Amniotic epithelial cell (primary cell): Measurements from ENCODE around the gene IGFL1.
"Not testable (repeated sequence)": the region's sequence is repeated elsewhere in the genome, so short reads cannot be mapped to it uniquely, and the experiment has no call there.

Experiments
- DNase-seq: peaks from one replicate; pipeline ENCODE4 v3.0.0-alpha.2; 2010; ENCODE audit warnings: low read depth

The IGFL1 gene

DNA sequence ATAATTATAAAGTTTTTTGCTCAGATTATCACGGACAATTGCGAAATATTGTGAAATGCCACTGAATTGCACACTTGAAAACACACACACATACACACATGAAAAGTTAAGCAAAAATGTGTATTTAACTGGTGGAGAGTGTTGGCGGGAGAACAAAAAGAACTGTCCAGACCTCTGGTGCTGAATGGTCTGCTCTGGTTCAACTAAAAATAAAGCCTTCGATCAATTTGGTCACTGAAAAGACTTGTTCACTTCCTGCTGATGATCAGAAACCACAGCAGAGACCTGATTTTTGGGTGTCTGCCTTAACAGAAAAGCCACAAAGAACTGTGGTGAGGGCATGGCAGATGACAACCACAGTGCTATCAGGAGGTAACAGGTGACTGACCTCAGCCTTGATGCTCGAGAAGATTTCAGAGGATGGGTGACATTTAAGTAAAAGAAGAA is 4.0 kb upstream of the IGFL1 start:
- DNase-seq = peak; percentile 14

DNA sequence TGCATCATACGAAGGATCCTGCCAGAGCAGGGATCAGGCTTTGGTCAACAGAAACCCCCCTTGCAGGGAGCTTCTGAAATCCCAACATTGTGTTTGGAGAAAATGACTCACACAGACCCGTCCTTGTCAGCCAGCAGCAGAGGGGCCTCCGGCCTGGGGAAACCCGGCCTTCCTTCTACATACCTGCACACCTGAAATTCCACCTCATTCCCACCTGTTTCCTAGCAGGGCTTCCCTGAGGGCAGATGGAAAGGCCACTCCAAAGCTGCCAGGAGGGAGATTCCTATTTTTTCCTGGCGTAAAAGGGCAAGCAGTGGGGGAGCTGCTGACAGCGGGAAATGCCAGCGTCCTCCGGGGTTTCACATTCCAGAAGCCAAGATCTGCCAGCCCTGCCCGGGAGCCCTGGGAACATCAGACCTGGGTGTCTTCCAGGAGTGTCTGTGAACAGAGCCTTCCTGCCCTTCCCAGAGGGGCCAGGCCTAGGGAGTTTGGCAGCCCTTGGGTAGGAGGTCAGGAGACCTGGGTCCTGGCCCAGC is 3.0 kb upstream of the IGFL1 start:
- no peak for DNase-seq

DNA sequence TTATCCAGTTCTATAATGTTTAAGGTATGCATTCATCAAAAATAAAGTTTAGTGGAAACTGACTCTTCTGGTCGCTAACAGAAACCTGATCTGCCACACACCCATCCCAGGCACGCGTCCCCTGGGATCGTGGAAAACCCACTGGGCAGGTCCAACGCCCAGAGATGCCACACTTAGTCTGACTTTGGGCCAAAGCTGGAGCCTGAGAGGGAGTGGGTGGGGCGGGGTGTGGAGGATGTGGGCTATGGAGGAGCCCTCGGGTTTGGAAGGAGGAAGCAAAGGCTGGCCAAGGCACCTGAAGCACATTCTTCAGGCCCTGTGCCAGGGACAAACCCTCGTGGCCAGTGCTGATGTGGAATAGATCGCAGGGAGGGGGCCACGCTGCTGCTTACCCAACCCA is 2.5 kb downstream of the IGFL1 start:
- DNase-seq = no peak

DNA sequence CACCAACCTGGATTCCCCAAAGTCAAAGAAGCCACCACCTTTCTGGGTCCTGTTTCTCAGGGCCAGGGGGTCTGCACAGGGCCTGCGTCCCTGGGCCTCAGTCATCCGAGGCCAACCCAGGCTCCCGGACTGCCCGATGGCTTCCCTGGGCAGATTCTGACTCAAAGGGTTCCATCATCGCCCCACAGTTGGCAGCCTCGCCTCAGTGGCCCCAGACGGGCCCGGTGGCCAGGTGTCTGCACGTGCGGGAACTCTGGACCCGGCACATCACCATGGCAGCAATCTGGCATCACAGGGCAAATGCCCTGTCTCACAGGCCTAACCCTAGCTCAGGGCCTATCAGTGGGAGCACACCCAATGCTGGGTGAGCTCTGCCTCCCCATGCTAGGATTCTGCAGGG is 2.9 kb downstream of the IGFL1 start:
- DNase-seq = no peak

DNA sequence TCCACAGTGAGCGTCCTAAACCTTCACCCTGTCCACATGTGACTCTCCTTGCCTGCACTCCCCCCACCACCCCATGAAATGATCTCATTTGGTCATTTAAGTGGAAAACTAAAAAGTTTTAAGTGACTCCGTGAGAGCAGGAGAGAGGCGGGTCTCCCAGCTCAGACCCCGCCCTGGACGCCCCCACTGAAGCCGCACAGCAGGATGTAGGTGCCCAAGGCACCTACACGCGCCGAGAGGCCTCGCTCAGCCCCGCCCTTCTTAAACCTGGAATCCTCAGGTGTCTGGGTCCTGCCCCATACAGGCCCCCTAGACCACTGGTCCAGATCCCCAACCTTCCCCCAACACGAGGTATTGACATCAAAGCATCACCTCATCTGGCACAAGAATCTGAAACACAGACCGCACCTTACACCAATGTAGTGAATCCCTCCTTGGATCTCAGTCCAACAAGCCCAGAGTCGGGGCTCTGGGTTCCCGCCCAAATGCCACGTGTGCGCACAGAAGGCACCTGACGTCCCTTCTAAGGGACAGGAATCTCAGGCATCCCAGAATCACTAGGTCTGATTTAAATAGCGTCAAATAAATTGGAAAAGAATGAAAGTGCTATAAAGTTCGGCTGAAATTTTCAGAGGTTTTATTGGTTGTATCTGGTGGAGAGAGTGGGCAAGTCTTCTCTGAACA is 3.5 kb downstream of the IGFL1 start:
- no peak for DNase-seq

DNA sequence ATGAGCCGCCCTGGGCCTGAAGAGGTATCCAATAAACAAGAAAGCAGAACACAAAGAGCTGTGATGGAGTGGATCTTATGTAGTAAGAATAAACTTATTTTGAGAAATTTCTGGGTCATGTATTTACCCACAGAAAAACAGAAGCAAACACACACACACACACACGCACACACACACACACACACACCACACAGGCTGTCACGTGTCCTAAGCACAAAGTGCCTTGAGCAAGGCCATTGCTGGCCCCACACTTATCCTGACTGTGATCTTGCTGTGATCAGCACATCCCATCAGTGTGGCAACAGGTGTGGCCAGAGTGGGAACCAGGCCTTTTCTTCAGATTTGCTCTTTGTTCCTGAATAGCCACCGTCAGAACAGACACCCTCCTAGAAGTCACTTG is 4.3 kb downstream of the IGFL1 start:
- not testable (repeated sequence) for DNase-seq

DNA sequence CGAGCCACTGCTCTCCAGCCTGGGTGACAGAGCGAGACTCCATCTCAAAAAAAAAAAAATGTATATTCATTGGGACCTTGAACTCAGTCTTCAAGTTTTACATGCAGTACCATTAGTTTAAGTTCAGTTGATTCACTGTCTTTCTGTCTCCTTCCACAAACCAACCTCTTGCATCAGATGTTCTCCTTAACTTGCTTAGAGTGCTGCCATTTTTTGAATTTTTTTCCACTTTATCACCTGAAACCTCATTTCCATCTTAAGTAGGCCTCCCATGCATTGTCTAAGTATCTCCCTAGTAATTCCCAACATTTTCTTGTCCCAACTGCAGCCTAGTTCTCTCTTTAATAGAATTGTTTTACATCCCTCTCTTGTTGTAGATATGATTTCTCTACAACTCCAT is 8.6 kb downstream of the IGFL1 start:
- DNase-seq = peak; percentile 15

DNA sequence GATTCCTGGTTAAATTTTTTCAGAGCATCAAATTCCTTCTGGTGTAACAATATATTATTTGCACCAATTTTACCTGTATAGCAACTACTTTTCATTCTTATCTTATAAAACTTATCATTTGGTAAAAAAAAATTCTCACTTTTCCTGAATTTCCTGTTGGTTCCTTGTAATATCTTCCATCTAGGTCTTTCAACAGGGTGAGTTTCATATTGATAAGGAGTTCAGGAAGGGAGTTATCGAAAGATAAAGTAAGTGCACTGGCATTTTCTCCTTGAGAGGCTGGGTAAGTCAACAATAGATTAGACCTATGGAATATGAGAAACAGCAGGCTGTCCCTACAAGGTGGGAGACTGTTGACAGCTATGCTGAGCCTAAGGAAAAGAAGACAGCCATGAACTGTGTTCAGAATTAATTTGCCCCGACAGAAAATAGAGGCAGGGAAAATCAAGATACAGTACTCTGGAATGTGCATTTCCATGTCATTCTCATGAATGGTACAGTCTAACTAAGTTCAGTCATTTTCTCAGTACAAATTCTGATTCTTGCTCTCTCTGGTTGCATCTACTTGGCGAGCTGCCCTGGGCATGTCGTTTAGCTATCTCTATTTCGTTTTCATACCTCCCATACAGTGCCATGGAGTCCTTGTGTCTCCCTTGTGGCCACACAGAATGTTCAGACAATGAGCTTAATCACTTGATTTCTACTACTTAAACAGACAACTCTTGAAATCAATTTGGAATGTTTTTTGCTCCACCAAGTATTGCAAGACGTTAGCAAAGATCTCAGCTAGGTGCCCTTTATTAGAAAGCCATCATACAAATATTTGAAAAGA is 9.9 kb downstream of the IGFL1 start:
- DNase-seq = no peak

DNA sequence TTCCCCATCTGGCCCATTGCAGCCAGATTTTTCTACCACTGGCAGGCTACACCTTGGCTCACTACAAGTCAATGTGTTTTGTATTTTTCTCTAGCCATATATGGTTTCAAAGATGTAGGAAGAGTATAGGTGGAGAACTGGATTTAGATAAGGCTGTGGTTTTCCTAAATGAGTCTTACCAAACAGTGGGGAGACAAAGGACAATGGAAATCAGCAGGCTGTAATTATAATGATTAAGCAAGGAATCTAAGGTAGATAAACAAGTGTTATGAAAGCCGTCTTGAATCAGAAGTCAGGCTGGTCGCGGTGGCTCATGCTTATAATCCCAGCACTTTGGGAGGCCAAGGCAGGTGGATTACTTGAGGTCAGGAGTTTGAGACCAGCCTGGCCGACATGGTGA is 11.2 kb downstream of the IGFL1 start:
- DNase-seq = no peak

DNA sequence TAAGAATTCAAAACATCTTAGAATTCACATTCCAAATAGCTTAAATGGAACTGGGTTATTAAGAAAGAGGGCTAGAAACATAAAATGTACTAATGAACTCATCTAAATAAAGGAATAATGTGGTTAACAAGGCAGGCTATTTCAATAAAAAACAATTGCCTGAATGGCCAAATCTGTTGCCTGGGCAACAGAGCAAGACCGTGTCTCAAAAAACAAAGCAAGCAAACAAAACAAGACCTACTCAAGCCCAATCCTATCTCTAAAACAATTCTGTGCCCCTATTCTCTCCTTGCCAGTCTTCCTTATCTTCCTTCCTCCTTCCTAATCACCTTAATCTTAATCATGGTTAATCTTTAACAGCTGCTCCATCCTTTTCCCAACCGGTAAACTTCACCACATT is 12.1 kb downstream of the IGFL1 start:
- no peak for DNase-seq

DNA sequence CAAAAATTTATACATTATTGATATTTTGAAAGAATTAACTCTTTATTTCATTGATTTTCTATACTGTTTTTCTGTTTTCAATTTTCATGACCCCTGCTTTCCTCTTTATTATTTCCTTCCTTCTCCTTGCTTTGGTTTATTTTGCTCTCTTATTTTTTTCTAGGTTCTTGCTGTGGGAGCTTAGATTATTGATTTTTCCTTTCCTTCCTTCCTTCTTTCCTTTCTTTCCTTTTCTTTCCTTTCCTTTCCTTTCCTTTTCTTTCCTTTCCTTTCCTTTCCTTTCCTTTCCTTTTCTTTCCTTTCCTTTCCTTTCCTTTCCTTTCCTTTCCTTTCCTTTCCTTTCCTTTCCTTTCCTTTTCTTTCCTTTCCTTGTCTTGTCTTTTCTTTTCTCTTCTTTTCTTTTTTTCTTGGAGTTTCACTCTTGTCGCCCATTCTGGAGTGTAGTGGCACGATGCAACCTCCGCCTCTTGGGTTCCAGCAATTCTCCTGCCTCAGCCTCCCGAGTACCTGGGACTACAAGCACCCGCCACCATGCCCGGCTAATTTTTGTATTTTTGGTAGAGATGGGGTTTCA is 13.6 kb downstream of the IGFL1 start:
- DNase-seq = not testable (repeated sequence)

DNA sequence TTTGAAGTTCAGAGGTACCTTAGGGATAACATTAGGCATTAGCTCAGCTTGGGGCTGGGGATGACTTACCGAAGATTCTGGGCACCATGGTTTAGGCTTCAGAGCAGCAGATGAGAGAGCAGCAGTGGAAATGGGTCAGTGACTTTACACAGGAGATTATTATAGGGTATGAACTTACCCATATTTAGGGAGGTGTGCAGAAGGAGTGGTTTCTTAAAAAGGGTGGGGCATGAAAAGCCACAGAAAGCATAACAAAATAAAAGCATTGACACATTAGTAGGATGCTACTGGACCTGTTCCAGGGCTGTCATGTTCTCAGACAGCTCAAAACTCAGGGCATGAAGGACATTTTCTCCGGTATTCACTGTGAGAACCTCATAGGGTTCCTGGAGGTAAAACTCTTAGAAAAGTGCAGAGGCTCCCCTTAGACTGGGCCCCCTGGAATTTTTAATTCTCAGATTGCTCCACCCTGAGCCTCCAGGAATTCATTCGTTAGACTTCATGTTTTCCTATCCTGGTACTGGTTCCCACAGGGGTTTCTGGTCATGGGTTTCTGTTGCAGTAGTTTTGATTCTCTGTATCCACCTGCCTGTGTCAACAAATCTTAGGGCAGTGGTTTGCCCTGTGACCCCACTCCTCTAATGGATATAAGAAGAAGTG is 20.7 kb downstream of the IGFL1 start:
- no peak for DNase-seq

DNA sequence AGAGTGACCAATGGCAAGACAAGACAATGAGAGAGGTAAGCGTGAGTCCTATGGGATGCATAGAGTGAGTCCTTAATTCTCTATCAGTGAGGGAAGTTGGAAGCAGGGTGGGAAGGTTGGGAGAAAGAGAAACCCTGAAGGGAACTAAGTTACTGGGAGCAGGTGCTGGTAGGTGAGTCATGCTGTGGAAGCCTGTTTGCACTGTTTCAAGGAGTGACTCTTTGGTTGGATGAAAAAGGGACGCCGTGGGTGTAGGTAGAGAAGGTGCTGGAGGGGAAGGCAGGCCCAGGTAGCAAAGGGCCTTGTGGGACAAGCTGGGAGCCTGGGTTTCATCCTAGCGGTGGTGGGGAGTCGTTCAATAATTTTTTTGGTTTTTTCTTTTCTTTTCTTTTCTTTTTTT is 21.9 kb downstream of the IGFL1 start:
- no peak for DNase-seq

DNA sequence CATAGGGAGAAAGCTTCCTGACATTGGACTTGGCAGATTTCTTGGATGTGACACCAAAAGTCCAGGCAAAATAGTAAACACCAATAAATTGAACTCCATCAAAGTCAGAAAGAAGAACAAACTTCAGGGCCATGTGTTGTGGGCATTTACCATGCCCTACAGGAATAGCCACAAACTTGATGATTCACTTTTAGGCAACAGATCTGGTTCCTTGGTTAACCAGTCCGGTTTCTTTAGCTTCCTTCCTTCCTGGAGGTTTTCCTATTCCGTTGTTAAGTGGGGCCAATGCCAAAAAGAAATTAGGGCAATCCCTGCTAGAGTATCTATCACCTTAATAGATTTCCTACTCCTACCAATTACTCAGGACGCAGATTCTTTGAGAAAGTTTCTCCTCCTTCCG is 25.2 kb downstream of the IGFL1 start:
- DNase-seq = no peak

DNA sequence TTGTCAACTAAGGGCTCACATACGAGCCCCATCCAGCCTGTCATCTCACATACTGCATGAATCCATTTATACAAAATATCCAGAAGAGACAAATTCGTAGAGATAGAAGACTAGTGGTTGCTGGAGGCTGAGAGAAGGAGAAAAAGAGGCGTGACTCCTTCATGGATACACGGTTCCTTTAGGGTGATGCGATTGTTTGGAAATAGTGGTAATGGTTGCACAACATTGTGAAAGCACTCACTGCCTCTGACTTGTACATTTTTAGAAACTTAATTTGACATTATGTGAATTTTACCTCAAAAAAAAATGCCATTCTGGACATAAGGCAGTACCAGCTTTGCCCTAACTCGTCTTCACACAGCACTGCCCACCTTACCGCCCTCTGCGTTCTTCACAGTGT is 27.3 kb downstream of the IGFL1 start:
- peak; percentile 67 for DNase-seq

DNA sequence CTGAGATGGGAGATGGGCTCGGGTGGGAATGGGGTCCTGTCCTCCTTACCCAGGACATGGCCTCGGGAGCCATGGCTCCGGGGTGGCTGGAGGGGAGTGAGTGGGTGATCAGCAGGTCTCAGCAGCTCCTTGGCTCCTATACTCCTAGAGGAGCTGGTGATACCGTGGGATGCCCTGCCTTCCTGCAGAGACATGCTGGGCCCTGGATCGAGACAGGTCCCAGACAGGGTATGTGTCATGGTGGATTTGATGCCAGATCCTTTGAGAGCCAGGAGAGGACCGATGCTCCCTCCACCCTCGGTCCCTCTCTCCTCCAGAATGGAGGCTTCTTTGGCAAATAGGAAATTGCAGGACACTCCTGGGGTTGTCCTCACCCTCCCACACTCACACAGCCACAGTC is 32.0 kb downstream of the IGFL1 start:
- DNase-seq = not testable (repeated sequence)

DNA sequence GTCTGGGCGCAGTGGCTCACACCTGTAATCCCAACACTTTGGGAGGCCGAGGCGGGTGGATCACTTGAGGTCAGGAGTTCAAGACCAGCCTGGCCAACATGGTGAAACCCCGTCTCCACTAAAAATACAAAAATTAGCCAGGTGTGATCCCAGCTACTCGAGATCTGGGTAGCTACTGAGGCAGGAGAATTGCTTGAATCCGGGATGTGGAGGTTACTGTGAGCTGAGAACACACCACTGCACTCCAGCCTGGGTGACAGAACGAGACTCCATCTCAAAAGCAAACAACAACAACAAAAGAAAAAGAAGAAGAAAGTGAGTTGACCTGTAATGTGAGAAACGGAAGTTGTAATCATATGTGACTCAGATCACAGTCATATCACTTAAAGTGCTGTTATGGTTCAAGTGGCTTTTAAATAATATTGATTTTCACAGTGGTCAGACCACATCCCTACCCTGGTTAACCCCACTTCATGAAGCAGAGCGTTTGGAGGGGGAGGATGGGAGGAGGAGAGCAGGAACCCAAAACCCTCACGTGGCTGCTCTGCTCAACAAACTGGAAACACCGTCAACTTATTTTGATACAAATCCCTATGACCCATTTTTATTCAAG is 33.2 kb downstream of the IGFL1 start:
- peak; percentile 24 for DNase-seq

DNA sequence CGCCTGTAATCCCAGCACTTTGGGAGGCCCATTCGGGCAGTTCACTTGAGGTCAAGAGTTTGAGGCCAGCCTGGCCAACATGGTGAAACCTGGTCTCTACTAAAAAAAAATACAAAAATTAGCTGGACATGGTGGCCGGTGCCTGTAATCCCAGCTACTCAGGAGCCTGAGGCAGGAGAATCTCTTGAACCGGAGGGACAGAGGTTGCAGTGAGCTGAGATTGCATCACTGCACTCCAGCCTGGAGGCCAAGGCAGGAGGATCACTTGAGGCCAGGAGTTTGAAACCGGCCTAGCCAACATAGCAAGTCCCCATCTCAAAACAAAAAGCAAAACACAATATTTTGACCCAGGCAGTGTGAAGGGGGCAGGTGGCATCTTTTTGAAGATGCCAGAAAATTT is 35.3 kb downstream of the IGFL1 start:
- not testable (repeated sequence) for DNase-seq

DNA sequence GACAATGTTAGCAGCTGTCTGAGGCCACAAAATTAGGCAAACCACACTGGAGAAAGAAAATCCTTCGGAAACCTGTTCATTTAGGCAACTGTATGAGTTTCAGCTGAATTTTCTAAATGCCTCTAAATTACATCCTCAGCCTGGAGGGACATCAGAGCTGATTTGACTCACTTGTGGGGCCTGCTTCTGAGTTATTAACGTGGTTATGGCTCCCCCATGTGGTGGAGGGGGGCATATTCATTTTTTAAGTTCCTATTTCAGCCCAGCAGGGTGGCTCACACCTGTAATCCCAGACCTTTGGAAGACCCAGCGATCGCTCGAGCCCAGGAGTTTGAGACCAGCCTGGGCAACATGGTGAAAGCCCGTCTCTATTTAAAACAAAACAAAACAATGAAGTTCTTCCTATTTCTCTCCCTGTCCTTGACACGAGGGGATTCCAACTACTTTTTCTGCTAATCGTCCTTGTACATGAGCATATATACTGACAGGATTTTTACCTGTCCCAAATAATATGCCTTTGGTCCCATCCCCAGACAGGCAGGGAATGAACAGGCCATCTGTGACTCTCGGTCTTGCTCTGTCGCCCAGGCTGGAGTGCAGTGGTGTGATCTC is 35.8 kb downstream of the IGFL1 start:
- DNase-seq = peak; percentile 68

DNA sequence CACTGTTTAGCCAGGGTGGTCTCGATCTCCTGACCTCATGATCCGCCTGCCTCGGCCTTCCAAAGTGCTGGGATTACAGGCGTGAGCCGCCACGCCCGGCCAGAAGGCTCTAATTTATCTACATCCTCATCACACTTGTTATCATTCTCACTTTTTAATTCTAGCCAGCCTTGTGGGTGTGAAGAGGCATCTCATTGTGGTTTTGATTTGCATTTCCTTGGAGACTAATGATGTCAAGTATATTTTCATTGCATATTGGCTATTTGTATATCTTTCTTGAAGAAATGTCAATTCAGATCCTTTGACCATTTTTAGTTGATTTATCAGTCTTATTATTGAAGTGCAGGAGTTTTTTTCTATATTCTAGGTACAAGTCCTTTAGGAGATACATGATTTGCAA is 39.6 kb downstream of the IGFL1 start:
- DNase-seq = no peak

DNA sequence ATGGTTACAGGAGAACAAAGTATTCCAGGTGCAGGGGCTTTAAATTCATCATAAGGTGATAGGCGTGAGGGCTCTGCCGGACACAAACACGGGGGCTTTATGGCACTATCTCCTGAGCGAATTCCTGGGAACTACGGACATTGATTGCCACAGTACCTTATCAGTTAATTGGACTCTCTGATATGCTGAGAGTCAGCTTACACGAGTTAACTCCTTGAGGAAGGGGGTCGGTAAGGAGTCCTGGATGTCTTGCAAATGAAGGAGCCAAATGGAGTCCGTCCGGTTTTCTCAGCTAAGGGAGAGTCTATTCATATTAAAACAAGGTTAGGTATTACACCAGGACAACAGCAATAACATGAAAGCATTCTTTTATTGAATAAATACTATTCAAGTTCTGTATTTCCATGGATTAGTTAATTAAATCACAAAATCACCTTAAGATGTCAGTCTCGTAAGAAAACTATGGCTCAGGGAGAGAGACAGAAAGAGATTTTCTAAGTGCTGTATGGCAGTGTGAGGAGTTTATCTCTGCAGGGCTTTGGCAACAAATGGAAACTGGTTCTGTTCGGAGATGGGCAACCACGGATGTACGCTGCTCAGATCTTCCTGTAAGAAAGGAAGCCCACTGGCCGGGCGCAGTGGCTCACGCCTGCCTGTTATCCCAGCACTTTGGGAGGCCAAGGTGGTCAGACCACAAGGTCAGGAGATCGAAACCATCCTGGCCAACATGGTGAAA is 41.1 kb downstream of the IGFL1 start:
- no peak for DNase-seq
